AG08396 (cell line): Measurements from ENCODE around the gene HINFP.
A peak's percentile ranks its signal among the peaks of the same experiment; 100 is the strongest.

ENCODE experiments used
- DNase-seq: peaks from one replicate; pipeline ENCODE4 v3.0.0; 2012; ENCODE audit warnings: low spot score, mixed read lengths

Gene HINFP, protein sequence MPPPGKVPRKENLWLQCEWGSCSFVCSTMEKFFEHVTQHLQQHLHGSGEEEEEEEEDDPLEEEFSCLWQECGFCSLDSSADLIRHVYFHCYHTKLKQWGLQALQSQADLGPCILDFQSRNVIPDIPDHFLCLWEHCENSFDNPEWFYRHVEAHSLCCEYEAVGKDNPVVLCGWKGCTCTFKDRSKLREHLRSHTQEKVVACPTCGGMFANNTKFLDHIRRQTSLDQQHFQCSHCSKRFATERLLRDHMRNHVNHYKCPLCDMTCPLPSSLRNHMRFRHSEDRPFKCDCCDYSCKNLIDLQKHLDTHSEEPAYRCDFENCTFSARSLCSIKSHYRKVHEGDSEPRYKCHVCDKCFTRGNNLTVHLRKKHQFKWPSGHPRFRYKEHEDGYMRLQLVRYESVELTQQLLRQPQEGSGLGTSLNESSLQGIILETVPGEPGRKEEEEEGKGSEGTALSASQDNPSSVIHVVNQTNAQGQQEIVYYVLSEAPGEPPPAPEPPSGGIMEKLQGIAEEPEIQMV

DNA sequence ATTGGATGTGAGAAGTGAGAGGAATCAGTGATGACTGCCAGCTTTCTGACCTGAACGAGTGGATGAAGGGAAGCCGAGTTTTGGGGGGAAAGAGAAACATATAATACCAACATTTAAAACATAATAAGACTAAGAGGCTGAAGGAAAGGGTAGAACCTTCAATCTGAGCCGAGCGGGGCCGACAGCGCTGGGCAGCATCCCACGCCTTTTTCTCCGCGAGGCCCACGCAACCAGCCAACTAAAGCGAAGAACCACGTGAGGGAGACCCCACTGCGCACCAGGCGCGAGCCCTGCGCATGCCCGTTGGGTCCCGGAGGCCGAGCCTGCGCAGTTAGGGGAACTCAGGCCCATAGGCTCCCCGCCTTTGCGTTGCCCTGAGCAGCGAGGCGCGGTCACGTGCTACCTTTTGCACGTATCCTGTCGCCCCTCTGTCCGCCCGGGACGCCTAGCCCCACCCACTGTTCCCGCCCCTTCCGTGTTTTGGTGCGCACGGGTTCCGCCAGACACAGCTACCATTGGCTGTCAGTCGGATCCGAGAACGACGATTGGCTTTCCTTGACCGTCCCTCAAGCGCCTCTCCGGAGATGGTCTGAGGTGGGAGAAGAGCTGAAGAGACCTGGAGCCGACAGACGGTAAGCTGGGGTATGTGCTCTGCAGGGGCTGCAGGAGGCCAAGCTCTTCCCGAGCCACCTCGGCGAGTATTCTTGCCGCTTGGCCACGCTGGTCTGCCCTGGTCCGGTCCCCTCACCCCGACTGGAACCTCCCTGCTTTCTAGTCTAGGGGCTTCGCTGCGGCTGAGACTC, at the start of gene HINFP:
HINFP (plus strand) TSS at position 573 of the 803 bp plus-strand sequence. CDS start 5,365 bp downstream, outside the sequence.
- DNase-seq: peak; percentile 99

DNA sequence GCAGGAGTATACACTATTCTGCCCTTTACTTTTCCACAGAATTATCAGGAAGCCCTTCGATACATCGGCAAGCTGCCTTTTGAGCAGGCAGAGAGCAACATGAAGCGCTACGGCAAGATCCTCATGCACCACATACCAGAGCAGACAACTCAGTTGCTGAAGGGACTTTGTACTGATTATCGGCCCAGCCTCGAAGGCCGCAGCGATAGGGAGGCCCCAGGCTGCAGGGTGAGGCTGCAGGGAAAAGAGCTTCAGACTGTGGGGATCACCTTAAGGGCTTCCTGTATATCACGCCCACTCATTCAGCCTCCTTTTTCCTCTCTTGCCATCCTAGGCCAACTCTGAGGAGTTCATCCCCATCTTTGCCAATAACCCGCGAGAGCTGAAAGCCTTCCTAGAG, 43.5 kb upstream of the HINFP start:
- DNase-seq: no peak

DNA sequence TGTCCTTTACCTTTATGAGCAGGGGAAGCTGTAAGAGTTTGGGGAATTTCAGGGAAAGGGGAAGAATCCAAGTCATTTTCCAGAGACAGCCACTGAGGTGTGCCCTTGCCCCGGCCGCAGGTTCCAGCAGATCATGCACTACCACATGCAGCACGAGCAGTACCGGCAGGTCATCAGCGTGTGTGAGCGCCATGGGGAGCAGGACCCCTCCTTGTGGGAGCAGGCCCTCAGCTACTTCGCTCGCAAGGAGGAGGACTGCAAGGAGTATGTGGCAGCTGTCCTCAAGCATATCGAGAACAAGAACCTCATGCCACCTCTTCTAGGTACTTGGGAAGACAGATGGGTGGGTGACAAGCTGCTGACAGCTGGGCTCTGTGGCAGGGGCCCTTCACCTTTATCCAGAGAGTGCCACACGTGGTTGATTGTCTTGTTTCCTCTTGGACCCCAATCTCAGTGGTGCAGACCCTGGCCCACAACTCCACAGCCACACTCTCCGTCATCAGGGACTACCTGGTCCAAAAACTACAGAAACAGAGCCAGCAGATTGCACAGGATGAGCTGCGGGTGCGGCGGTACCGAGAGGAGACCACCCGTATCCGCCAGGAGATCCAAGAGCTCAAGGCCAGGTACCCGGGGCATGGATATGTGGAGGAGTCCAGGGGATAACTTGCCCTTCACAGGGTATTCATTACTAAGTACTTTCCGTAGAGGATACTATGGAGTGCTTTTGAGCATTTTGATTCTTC, 42.5 kb upstream of the HINFP start:
- DNase-seq: no peak

DNA sequence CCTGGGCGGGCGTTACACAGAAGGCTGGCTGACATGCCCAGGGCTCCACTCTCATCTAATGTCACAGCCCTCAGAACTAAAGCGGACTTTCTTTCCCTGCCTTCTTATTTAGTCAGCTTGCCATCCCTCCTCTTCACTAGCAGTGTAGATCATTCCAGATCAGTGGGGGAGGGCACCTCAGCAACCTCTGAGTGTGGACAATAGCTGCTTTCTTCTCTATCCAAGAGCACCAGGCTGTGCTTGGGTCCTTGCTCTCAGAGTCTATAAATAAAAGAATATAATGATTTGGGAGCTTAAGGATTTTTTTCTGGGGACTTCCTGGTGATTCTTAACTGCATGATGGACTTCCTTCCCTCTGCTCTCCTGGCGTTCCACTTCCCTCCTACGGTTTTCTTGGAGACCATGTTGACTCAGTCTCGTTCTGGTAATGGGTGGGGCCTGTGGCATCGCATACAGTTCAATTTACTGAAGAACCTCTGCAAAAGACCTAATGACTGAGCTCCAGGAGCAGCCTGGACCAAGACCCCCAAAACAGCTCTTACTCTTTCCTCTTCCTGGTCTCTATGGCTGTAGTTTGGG, 39.6 kb upstream of the HINFP start:
- no peak for DNase-seq

DNA sequence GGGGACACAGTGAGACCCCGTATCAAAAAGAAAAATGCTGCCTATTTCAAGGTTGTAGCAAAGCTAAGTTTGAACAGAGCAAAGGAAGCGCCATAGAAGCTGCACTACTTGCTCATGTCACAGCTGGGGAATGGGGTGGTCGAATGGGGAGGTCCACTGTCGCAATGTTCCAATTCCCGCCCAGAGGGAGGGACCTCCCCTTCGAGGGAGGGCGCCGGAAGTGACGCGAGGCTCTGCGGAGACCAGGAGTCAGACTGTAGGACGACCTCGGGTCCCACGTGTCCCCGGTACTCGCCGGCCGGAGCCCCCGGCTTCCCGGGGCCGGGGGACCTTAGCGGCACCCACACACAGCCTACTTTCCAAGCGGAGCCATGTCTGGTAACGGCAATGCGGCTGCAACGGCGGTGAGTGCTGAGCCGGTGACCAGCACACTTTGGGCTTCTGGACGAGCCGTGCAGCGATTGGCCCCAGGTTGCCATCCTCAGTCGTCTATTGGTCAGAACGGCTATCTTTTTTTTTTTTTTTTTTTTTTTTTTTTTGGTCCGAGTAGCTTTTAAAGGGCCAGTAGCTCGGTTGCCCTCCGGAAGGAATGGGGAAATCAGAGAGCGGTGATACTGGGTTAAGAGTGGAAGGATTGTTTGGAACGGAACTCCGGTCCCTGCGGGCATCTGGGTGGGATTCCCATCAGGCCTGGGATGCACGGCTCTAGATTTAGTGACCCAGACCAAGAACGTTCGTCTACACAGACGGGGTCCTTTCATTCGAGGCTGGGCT, 36.5 kb upstream of the HINFP start, which contains the start of gene HMBS:
HMBS (plus strand) TSS at position 219 of the 774 bp plus-strand sequence; CDS start at position 372, 153 bp downstream.
- DNase-seq: peak; percentile 92

DNA sequence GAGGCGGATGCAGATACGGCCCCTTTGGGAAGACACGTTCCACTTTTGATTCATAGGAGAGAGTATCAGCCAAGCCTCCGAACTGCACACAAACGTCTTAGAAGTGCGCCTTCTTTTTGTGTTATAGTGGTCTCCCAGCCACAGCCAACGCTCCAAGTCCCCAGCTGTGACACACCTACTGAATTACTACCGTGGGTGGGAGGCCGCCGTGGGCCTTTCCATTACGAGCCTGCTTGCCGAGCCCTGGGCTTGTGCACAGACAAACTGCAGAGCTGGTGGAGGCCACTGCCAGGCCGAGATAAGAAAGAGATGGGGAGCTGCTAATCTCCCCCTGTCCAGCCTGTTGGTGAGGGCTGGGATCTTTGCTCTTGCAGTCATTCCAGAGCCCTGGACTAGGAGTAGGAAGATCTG, 35.9 kb upstream of the HINFP start:
- DNase-seq: peak; percentile 13

DNA sequence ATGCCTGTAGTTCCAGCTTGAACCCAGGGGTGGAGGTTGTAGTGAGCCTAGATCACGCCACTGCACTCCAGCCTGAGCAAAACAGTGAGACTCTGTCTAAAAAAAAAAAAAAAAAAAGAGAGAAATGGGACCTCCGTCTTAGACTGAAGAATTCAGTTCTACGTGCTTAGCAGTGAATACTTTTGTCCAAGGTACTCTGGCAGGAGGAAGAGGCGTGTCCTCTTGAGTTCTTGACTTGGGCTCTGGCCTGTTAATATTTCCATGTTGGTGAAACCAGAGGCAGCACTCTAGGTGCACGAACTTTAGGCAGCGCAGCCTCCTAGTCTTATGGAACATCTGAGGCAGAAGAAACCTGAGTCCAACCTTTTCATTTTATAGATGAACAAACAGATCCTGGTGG, 34.3 kb upstream of the HINFP start:
- no peak for DNase-seq

DNA sequence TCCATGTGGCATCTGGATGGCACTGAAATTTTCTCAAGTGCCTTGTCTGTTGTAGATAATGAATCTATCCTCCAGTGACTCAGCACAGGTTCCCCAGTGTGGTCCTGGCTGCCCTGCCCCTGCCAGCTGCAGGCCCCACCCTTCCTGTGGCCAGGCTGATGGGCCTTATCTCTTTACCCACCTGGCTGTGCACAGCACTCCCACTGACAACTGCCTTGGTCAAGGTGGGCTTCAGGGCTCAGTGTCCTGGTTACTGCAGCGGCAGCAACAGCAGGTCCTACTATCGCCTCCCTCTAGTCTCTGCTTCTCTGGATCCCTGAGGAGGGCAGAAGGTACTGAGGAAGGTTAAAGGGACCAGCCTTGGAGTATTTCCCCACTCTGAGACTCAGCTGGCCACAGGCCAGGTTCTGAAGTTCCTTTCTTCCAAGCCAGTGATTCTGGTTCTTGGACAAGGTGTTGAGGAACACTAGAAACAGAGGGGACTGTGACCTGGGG, 33.6 kb upstream of the HINFP start:
- DNase-seq: no peak

DNA sequence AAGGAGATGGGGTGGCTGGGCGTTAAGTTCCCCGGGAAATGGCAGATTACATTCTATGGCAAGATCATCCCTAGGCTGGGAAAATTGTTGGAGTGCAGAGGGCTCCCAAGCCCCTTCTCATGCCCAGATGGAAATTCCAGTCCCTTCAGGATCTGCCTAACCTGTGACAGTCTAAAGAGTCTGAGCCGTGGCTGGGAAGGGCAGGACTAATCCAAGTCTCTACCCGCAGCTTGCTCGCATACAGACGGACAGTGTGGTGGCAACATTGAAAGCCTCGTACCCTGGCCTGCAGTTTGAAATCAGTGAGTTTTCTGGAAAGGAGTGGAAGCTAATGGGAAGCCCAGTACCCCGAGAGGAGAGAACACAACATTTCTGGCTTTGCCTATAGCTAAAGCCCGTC, 33.0 kb upstream of the HINFP start:
- no peak for DNase-seq

DNA sequence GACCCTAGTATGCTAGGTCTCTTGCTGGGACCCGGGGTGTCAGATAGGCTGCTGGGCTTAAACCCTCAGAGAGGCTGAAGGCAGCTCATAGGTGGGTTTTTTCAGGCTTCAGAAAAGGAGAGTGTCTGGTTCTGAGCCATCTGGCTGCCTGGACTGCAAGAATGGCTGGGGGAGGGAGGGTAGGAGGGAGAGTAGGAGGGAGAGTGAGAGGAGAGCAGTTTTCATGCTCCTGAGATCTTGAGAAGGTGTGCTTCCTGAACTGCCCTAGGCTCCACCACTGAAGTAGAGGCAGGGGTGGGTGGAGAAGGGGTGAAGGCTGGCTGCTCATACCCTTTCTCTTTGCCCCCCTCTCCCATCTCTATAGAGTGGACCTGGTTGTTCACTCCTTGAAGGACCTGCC, 32.1 kb upstream of the HINFP start:
- DNase-seq: no peak

DNA sequence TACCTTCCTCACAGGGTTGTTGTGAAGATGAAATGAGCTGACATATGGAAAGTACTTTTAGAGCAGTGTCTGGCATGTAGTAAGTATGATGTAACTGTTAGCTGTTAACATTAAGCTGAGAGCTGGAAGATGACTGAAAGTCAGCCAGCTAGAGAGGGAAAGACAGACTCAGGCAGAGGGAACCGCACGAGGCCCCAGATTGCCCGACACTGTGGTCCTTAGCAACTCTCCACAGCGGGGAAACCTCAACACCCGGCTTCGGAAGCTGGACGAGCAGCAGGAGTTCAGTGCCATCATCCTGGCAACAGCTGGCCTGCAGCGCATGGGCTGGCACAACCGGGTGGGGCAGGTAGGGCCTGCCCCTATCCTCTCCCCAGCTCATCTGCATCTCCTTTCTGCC, 30.2 kb upstream of the HINFP start:
- DNase-seq: peak; percentile 31

DNA sequence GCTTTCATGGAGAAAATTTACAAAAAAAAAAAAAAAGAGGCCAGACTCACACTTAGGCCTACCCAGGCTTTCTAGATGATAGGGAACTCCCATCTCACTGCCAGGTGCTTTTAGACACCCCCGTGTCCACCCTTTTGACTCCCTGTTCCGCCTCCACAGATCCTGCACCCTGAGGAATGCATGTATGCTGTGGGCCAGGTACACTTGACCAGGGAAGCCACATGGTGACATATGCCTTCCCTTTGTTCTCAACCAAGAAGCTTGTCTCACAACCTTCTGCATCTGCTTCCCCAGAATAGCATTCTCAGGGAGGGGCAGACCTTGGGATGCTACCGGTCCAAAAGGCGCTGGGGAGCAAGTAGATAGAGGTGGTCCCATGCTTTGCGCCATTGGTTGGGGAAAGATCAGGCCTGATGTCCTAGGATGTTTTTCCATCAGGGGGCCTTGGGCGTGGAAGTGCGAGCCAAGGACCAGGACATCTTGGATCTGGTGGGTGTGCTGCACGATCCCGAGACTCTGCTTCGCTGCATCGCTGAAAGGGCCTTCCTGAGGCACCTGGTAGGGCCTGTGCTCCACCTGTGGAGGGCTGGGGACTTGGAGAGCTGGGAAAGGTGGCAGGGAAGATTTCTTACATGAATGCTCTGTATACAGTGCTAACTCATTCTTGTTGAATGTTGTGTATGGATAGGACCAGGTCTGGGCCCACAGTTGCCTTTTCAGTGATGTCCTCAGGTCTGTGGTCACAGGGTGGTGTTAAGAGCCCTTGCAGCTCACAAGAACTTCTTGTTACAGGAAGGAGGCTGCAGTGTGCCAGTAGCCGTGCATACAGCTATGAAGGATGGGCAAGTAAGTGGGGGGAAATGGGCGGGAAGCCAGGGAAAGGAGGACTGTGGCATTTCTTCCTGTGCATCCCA, 29.2 kb upstream of the HINFP start:
- DNase-seq: no peak

DNA sequence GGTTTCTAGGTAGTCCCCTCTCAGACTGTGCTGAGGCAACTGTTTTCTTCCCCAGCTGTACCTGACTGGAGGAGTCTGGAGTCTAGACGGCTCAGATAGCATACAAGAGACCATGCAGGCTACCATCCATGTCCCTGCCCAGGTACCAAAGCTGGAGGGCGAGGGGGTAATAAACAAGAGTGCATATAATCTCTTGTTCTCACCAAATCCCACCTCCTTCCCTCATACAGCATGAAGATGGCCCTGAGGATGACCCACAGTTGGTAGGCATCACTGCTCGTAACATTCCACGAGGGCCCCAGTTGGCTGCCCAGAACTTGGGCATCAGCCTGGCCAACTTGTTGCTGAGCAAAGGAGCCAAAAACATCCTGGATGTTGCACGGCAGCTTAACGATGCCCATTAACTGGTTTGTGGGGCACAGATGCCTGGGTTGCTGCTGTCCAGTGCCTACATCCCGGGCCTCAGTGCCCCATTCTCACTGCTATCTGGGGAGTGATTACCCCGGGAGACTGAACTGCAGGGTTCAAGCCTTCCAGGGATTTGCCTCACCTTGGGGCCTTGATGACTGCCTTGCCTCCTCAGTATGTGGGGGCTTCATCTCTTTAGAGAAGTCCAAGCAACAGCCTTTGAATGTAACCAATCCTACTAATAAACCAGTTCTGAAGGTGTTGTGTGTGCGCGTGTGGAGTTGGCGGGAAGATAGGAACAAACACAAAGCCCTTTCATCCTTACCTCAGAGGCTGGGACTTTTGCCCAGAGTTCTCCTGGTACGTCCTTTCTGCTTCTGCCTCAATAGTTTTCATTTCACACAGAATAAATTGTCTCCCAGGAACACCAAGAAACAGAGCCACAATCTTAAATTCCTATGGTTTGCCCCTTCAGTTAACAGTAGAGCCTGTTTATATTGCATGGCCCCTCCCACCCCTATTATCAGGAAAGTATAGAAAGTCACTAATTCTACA, 28.2 kb upstream of the HINFP start:
- no peak for DNase-seq

DNA sequence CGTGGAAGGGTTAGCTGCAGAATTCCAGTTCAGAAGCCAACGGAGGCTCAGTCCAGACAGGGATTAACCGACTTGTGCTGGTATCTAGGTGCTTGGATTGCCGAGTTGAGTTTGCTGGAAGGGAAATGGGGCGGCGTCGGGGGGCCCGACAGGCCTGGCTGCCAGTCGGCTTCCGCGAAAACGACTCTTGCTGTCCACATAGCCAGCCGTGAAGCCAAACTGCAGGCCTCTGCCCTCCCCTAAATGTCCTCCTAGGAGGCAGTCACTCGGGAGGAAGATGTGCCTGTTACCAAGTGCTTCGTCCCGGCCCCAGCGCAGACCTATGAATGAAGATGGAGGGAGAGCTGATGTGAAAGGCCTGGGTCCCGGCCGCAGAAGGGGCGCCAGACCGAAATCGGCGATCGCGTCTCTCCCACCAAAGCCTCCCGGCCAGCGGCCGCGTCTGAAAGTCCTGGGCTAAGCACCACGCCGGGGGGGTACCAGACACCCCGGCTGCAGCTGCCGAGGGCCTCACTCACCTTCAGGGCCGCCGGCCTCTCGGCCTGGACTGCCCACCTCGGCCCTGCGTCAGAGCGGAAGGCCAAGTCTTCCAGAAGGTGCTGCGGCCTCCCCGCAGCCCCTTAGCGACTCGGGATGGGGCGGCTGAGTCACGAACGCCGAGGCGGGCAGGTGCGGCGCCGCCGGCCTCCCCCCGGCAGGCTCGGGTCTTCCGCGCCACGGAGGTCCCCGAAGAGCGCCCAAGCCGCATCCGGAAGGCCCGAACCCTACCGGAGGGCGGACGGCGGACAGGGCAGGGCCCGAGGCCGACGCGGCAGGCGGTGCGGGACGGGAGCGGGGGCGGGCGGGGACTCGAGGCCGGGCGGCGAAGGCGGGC, 27.2 kb upstream of the HINFP start:
- DNase-seq: peak; percentile 17

DNA sequence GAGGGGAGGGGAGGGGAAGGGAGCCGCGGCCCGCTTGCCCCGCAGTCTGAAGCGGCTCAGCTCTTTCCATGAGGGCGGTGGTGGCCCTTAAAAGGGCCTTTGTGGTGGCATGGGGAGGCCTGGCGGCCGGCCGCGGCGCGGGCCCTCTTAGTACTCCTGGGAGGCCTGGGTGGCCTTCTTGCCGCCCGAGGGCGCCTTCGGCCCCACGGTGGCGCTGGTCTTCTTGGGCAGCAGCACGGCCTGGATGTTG, 26.6 kb upstream of the HINFP start:
- peak; percentile 81 for DNase-seq

DNA sequence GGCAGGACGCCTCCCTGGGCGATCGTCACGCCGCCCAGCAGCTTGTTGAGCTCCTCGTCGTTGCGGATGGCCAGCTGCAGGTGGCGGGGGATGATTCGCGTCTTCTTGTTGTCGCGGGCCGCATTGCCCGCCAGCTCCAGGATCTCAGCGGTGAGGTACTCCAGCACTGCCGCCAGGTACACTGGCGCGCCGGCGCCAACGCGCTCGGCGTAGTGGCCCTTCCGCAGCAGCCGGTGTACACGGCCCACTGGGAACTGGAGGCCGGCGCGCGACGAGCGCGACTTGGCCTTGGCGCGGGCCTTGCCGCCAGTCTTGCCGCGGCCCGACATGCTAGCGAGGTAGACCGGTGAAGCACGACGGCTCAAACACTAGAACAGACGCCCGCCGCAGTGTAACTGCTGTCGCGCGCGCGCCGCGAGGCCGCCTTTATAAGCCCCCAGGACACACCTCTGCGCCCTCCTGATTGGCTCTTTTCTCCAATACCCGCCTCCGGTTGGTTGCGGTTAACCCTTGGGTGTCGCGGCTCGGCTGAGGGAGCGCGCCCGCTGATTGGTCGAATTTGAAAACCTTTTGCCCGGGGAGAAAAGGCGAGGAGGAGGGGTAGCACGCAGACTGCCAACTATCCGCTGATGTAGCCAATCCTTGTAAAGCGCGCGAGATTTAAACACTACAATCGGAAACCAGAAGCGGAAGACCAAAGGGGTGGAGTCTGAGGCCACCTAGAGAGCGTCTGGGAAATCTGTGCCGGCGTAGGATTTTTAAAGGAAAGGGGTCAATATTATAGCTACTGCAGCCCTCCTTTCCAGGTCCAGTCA, 26.1 kb upstream of the HINFP start:
- peak; percentile 99 for DNase-seq

DNA sequence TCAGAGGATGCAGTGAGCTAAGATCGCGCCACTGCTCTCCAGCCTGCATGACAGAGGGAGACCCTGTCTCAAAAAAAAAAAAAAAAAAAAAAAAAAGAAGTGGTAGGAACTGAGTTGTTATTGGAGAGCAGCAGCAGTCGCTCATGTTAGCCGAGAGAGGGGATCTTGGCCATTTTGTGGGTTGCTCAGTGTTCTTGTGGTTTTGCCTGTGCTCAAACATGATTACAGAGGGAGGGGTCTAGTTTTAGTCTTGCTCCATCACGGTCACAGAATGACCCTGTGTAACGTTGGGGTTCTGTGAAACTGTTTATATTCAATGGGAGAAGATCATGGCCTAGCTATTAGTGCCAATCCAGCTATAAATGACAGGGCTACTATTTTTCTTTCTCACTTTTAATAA, 21.7 kb upstream of the HINFP start:
- no peak for DNase-seq
